Measurements from ENCODE around the gene ZNF214.
A peak's percentile ranks its signal among the peaks of the same experiment; 100 is the strongest.

The ZNF214 gene

GRCh38 chr11:7031471-7031871 lies 11.3 kb upstream of the ZNF214 start:
- no peaks in the 10 kb centered on the region for H3K36me3 ChIP-seq (ENCODE audit: low read depth)
- no peak for ATAC-seq (ENCODE audit: low read depth)
- no peak for TF ChIP-seq CTCF (IDR thresholded peaks at IDR 0.05; ENCODE audit: poor library complexity, severe bottlenecking)

GRCh38 chr11:7030836-7031235 lies 10.7 kb upstream of the ZNF214 start:
- Histone ChIP-seq H3K36me3 (ENCODE audit: low read depth) (no peaks in the 10 kb centered on the region), H3K9me3 (ENCODE audit: severe bottlenecking) (no peaks in the 10 kb centered on the region), H3K27ac (ENCODE audit: poor library complexity, severe bottlenecking) (no peak overlapping the region), H3K4me1 (ENCODE audit: insufficient read depth, poor library complexity, severe bottlenecking) (no peaks in the 10 kb centered on the region), H3K4me3 (ENCODE audit: severe bottlenecking) (no peak overlapping the region), H3K27me3 (ENCODE audit: insufficient read depth, poor library complexity, severe bottlenecking) (no peaks in the 10 kb centered on the region)
- TF ChIP-seq CTCF (IDR thresholded peaks at IDR 0.05; ENCODE audit: poor library complexity, severe bottlenecking) = no peak
- ATAC-seq (ENCODE audit: low read depth) (no peak), DNase-seq (ENCODE audit: low spot score) (no peak)

More at GRCh38 chr11:7031471-7031871, 11.3 kb upstream of the ZNF214 start:
- Histone ChIP-seq H3K4me1 (ENCODE audit: insufficient read depth, poor library complexity, severe bottlenecking) (no peaks in the 10 kb centered on the region), H3K27ac (ENCODE audit: poor library complexity, severe bottlenecking) (no peak overlapping the region), H3K9me3 (ENCODE audit: severe bottlenecking) (no peaks in the 10 kb centered on the region), H3K4me3 (ENCODE audit: severe bottlenecking) (no peak overlapping the region), H3K27me3 (ENCODE audit: insufficient read depth, poor library complexity, severe bottlenecking) (no peaks in the 10 kb centered on the region)
- DNase-seq (ENCODE audit: low spot score) = no peak

DNA sequence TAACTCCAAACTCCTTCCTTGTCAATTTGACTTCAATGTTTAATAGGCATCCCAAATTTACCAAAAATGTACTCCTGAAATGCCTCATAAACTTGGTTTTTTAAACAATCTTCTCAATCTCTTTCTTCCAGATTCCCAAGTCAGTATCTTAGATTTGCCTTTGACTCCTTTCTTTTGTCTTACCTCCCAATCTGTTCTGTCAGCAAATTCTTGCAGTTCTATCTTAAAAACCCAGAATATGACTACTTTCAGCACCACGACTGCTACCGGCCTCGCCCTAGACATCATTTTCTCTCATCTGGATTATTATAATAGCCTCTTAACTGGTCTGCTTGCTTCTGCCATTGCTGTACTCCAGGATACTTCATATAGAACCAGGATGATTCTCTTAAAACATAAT lies 8.0 kb upstream of the ZNF214 start:
- Histone ChIP-seq H3K27me3 (ENCODE audit: insufficient read depth, poor library complexity, severe bottlenecking) (peaks cover 3% of the 10 kb centered on the region), H3K27ac (ENCODE audit: poor library complexity, severe bottlenecking) (no peak overlapping the region), H3K36me3 (ENCODE audit: low read depth) (no peaks in the 10 kb centered on the region), H3K4me1 (ENCODE audit: insufficient read depth, poor library complexity, severe bottlenecking) (no peaks in the 10 kb centered on the region), H3K4me3 (ENCODE audit: severe bottlenecking) (no peak overlapping the region), H3K9me3 (ENCODE audit: severe bottlenecking) (no peaks in the 10 kb centered on the region)
- DNase-seq (ENCODE audit: low spot score) (no peak), ATAC-seq (ENCODE audit: low read depth) (no peak)
- no peak for TF ChIP-seq CTCF (IDR thresholded peaks at IDR 0.05; ENCODE audit: poor library complexity, severe bottlenecking)

DNA sequence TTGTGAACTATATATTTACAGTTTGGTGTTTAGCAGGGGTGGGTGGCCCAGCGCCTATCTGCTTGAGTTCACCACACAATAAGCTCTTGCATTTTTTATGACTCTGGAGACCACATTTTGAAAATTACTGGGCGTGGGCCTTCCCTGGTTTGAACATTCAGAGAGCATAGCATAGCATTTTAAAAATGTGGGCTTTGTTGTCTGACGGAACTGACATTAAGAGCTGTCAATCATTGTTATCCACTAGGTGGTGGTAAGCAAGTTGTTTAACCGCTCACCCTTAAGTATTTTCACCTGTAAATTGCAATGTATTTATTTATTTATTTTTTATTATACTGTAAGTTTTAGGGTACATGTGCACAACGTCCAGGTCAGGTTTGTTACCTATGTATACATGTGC lies 1.2 kb upstream of the ZNF214 start:
- ATAC-seq (ENCODE audit: low read depth) (no peak), DNase-seq (ENCODE audit: low spot score) (no peak)
- no peak overlapping the region for H3K4me3 ChIP-seq (ENCODE audit: severe bottlenecking)
- no peaks in the 10 kb centered on the region for H3K36me3 ChIP-seq (ENCODE audit: low read depth)
- no peak for TF ChIP-seq CTCF (IDR thresholded peaks at IDR 0.05; ENCODE audit: poor library complexity, severe bottlenecking)
- H3K9me3 ChIP-seq (ENCODE audit: severe bottlenecking) = no peaks in the 10 kb centered on the region
- no peak overlapping the region for H3K27ac ChIP-seq (ENCODE audit: poor library complexity, severe bottlenecking)
- H3K4me1 ChIP-seq (ENCODE audit: insufficient read depth, poor library complexity, severe bottlenecking) = peaks cover 4% of the 10 kb centered on the region
- peaks cover 3% of the 10 kb centered on the region for H3K27me3 ChIP-seq (ENCODE audit: insufficient read depth, poor library complexity, severe bottlenecking)

DNA sequence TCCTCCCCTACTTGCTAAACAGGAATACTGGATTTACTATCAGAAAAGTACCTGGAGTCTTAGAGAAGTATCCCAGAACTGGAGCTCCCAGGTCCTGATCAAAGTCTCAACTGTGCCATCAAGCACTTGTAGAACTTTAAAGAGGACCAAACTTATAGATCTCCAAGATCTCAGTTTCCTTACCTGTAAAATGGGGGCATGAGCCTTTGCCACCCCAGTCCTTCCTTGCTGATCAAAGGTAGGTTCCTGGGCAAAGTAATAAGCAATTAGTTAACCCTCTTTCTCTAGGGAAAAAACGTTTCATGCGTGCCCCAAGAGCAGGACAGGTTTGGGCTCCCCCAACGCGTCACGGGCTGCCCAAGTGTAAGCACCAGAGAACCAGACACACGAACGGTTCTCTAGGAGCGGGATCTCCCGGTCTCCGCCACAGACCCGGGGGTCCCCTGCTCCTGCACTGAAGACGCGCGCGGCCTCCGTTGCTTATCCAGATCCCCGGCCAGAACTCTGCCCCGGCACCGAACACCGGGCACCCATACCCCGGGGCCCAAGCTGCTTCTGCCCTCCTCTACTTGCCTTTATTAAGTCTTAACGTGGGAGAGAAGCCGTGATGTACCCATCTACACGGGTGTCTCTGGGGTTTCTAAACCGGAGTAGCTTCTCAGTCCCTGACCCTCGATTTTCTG lies 505 bp downstream of the ZNF214 start:
- DNase-seq (ENCODE audit: low spot score) (no peak), ATAC-seq (ENCODE audit: low read depth) (peak; percentile 49)
- Histone ChIP-seq H3K27me3 (ENCODE audit: insufficient read depth, poor library complexity, severe bottlenecking) (no peaks in the 10 kb centered on the region), H3K4me3 (ENCODE audit: severe bottlenecking) (peak overlapping the region; percentile 49), H3K9me3 (ENCODE audit: severe bottlenecking) (no peaks in the 10 kb centered on the region), H3K36me3 (ENCODE audit: low read depth) (no peaks in the 10 kb centered on the region), H3K4me1 (ENCODE audit: insufficient read depth, poor library complexity, severe bottlenecking) (peaks cover 4% of the 10 kb centered on the region), H3K27ac (ENCODE audit: poor library complexity, severe bottlenecking) (peak overlapping the region; percentile 7)
- no peak for TF ChIP-seq CTCF (IDR thresholded peaks at IDR 0.05; ENCODE audit: poor library complexity, severe bottlenecking)
